GM12878 (cell line): ENCODE results near the gene CDH10. TPM values are rescaled to one million over a fixed set of nuclear protein-coding genes. Genes with fewer than 3 reads are reported as not detected.

ENCODE experiments used
- ATAC-seq: fragments of 200-7000 bp; cut with Tn5 transposase; 3 replicates; pipeline ENCODE4 v1.9.1; 2020; ENCODE audit warnings: mild to moderate bottlenecking, moderate library complexity
- BruUV-seq: library from RNA; stranded (reverse); fragments of 400-500 nt; replicated peaks from 2 replicates; lab custom pipeline; 2021; lab: Mats Ljungman, UMichigan
- CTCF ChIA-PET: fragments of 300-600 bp; sonication (Branson Sonifier 250); formaldehyde crosslinking; extraction: SDS; loops from one replicate; lab custom pipeline; 2021; ENCODE audit warnings: inconsistent platforms; lab: Yijun Ruan, JAX
- POLR2A ChIA-PET: fragments of 350-600 bp; formaldehyde crosslinking; extraction: SDS; loops from one replicate; lab custom pipeline; 2021; ENCODE audit warnings: inconsistent platforms; lab: Charles Lee
- RAD21 ChIA-PET: fragments of 300-600 bp; sonication (Branson Sonifier 250); formaldehyde crosslinking; loops from one replicate; lab custom pipeline; 2023; ENCODE audit warnings: antibody characterized with exemption; ENCODE audit not compliant: unreplicated experiment; lab: Charles Lee
- SMC1A ChIA-PET: fragments of 300-600 bp; sonication (Branson Sonifier 250); formaldehyde crosslinking; loops from one replicate; lab custom pipeline; 2023; ENCODE audit not compliant: unreplicated experiment, uncharacterized antibody; lab: Charles Lee
- DNase-seq: peaks from one replicate; pipeline ENCODE4 v3.0.0-alpha.2; 2011; ENCODE audit warnings: low read depth, low spot score
- FAIRE-seq: peaks from 3 replicates; lab custom pipeline; 2011; peaks lifted over from hg19 to GRCh38; lab: Jason Lieb, UNC
- H2AFZ ChIP-seq: 2 replicates; pipeline ENCODE4 v1.6.0; 2011; ENCODE audit warnings: low read depth, low read length, control low read depth; ENCODE audit not compliant: control insufficient read depth
- H3K27ac ChIP-seq: 2 replicates; pipeline ENCODE4 v1.5.1; 2011; ENCODE audit warnings: control low read depth; ENCODE audit not compliant: control insufficient read depth, insufficient read depth
- H3K27me3 ChIP-seq, 2 experiments: replicated peaks in 1 of 2; 2 replicates each; pipeline versions ENCODE4 v1.6.0 to v1.6.1; 2011; ENCODE audit warnings: low read length in 1 of 2; ENCODE audit not compliant: control insufficient read depth in 2 of 2, insufficient read depth in 2 of 2
- H3K36me3 ChIP-seq, 2 experiments: 2 replicates each; pipeline ENCODE4 v1.5.1; 2011; ENCODE audit warnings: low read length in 1 of 2; ENCODE audit not compliant: control insufficient read depth in 2 of 2, insufficient read depth in 2 of 2
- H3K4me1 ChIP-seq: 2 replicates; pipeline ENCODE4 v1.6.1; 2011; ENCODE audit warnings: mild to moderate bottlenecking, low read length, moderate library complexity, mixed read lengths; ENCODE audit not compliant: control insufficient read depth, insufficient read depth
- H3K4me2 ChIP-seq: 2 replicates; pipeline ENCODE4 v1.6.0; 2011; ENCODE audit warnings: control low read depth; ENCODE audit not compliant: control insufficient read depth, insufficient read depth
- H3K4me3 ChIP-seq: fragments of 200-600 bp; sonication (generic); 2 replicates; pipeline ENCODE4 v1.5.1; 2016
- H3K79me2 ChIP-seq: 2 replicates; pipeline ENCODE4 v1.6.0; 2011; ENCODE audit warnings: low read length; ENCODE audit not compliant: control insufficient read depth, insufficient read depth
- H3K9ac ChIP-seq: 2 replicates; pipeline ENCODE4 v1.8.0; 2011; ENCODE audit warnings: low read length, control low read depth, mixed read lengths; ENCODE audit not compliant: control insufficient read depth, insufficient read depth
- H3K9me3 ChIP-seq: replicated peaks from 3 replicates; pipeline ENCODE4 v1.5.1; 2011; ENCODE audit warnings: mild to moderate bottlenecking, low read length; ENCODE audit not compliant: control insufficient read depth, insufficient read depth
- H4K20me1 ChIP-seq: 2 replicates; pipeline ENCODE4 v1.6.0; 2011; ENCODE audit not compliant: control insufficient read depth, insufficient read depth
- DPF2 ChIP-seq: fragments of 450-650 bp; IDR thresholded peaks from 2 replicates; pipeline ENCODE4 v1.6.1; 2017; ENCODE audit warnings: mild to moderate bottlenecking
- RBBP5 ChIP-seq: fragments of 200-600 bp; sonication (generic); conservative IDR thresholded peaks from 2 replicates; pipeline ENCODE4 v1.6.1; 2016
- ZBED1 ChIP-seq: IDR thresholded peaks from 2 replicates; pipeline ENCODE4 v1.6.1; 2016; ENCODE audit warnings: borderline replicate concordance
- in situ Hi-C: fragments of 300-500 bp; cut with MboI; formaldehyde crosslinking; loops from 9 replicates; pipeline ENCODE4 v1.14.3; 2018; ENCODE audit warnings: mixed read lengths
- intact Hi-C: fragments of 100-400 bp; cut with micrococcal nuclease; formaldehyde crosslinking; loops from one replicate; pipeline ENCODE4 v1.14.2; 2022; ENCODE audit not compliant: unreplicated experiment
- polyA plus RNA-seq, 11 experiments: library from polyadenylated mRNA; depleted of rRNA in 4 of 11; unstranded in 6 of 11; stranded (reverse) in 5 of 11; fragments of >200 nt; fragmentation: Nextera tagmentation in 4 of 11; fragmentation: Illumina TruSeq in 1 of 11; extraction: Ambion mirVana in 4 of 11; extraction: Trizol in 1 of 11; gene quantifications; 1 replicate in 1 of 11; 2 replicates in 10 of 11; pipeline versions ENCODE4 v1.2.1 to v1.2.3, GENCODE V29; 2011 to 2016; ENCODE audit warnings: inconsistent platforms in 2 of 11, missing spikeins in 2 of 11, low read depth in 1 of 11
- total RNA-seq, 4 experiments: library from RNA; depleted of rRNA in 3 of 4; stranded (reverse); fragments of >200 nt in 3 of 4; fragmentation: Illumina TruSeq in 1 of 4; extraction: Trizol in 1 of 4; gene quantifications; 2 replicates each; pipeline versions ENCODE4 v1.2.1 to v1.2.3, GENCODE V29; 2013 to 2021
- TF ChIP-seq, protein P1 (sequence below): fragments of 450-650 bp; formaldehyde crosslinking; IDR thresholded peaks from 2 replicates; pipeline ENCODE4 v1.4.0; 2020; ENCODE audit warnings: mild to moderate bottlenecking, moderate library complexity
- TF ChIP-seq, protein P2 (sequence below): fragments of 450-650 bp; formaldehyde crosslinking; IDR thresholded peaks from 2 replicates; pipeline ENCODE4 v1.4.0; 2022; ENCODE audit warnings: mild to moderate bottlenecking, moderate library complexity

Gene CDH10
- total and polyA plus RNA-seq, 10 of the 15 experiments (the other 5 are each of a cell fraction or from before 2014, with no cell fraction given) = 0.04 to 0.05 TPM; not detected in 8

DNA sequence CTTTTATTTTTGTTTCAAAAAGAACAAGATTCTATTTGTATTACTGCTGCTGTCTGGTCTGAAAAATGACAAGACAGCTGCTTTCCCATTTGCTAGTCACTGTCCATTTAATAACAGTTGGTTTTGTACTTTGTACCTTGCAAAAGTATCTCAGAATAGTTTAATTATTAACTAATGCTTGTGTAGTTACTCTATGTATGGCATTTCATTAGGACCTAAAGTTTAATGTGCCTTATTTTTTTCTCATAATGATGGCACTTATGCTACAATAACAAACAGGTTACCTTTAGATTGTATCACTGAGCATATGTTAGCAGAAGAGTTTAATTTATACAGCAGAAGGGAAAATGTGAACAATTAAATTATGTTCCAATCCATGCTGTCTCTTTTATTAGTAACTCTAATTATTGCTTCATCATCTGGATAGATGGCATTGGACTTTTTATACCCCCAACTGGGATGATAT, 134.2 kb downstream of the CDH10 start:
- DNase-seq (no peak), FAIRE-seq (no peak), ATAC-seq (no peak)
- Histone ChIP-seq H3K9me3 (no peaks in the 10 kb centered on the region), H2AFZ (no peak overlapping the region), H3K79me2 (no peaks in the 10 kb centered on the region), H3K4me3 (no peak overlapping the region), H3K27ac (no peak overlapping the region), H3K4me2 (no peak overlapping the region), H3K4me1 (no peaks in the 10 kb centered on the region), H3K36me3 (no peaks in the 10 kb centered on the region)
- no TSS peak for BruUV-seq
- intact Hi-C loops = no loop called here
- RAD21 ChIA-PET = interaction anchor here (1.7 kb wide), 1 partner anchor 9 kb away, joined by 4 read pairs; no protein-coding TSS in a partner anchor
- in situ Hi-C loops = no loop called here
- TF ChIP-seq, protein P1, sequence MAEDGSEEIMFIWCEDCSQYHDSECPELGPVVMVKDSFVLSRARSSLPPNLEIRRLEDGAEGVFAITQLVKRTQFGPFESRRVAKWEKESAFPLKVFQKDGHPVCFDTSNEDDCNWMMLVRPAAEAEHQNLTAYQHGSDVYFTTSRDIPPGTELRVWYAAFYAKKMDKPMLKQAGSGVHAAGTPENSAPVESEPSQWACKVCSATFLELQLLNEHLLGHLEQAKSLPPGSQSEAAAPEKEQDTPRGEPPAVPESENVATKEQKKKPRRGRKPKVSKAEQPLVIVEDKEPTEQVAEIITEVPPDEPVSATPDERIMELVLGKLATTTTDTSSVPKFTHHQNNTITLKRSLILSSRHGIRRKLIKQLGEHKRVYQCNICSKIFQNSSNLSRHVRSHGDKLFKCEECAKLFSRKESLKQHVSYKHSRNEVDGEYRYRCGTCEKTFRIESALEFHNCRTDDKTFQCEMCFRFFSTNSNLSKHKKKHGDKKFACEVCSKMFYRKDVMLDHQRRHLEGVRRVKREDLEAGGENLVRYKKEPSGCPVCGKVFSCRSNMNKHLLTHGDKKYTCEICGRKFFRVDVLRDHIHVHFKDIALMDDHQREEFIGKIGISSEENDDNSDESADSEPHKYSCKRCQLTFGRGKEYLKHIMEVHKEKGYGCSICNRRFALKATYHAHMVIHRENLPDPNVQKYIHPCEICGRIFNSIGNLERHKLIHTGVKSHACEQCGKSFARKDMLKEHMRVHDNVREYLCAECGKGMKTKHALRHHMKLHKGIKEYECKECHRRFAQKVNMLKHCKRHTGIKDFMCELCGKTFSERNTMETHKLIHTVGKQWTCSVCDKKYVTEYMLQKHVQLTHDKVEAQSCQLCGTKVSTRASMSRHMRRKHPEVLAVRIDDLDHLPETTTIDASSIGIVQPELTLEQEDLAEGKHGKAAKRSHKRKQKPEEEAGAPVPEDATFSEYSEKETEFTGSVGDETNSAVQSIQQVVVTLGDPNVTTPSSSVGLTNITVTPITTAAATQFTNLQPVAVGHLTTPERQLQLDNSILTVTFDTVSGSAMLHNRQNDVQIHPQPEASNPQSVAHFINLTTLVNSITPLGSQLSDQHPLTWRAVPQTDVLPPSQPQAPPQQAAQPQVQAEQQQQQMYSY (CRISPR knock-in tag) = no peak
- TF ChIP-seq, protein P2, sequence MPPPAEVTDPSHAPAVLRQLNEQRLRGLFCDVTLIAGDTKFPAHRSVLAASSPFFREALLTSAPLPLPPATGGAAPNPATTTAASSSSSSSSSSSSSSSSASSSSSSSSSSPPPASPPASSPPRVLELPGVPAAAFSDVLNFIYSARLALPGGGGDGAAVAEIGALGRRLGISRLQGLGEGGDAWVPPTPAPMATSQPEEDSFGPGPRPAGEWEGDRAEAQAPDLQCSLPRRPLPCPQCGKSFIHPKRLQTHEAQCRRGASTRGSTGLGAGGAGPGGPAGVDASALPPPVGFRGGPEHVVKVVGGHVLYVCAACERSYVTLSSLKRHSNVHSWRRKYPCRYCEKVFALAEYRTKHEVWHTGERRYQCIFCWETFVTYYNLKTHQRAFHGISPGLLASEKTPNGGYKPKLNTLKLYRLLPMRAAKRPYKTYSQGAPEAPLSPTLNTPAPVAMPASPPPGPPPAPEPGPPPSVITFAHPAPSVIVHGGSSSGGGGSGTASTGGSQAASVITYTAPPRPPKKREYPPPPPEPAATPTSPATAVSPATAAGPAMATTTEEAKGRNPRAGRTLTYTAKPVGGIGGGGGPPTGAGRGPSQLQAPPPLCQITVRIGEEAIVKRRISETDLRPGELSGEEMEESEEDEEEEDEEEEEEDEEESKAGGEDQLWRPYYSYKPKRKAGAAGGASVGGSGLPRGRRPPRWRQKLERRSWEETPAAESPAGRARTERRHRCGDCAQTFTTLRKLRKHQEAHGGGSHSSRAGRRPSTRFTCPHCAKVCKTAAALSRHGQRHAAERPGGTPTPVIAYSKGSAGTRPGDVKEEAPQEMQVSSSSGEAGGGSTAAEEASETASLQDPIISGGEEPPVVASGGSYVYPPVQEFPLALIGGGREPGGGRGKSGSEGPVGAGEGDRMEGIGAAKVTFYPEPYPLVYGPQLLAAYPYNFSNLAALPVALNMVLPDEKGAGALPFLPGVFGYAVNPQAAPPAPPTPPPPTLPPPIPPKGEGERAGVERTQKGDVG (CRISPR knock-in tag) = no peak
- TF ChIP-seq DPF2 = no peak
- no peak for TF ChIP-seq RBBP5
- TF ChIP-seq ZBED1 = no peak
- TF ChIP-seq, all 136 proteins: peak for 0
- no peaks in the 10 kb centered on the region for H3K27me3 ChIP-seq
- ChIA-PET CTCF (no interaction called here), SMC1A (no interaction called here), POLR2A (no interaction called here)
- H3K9ac ChIP-seq = no peak overlapping the region
- no peaks in the 10 kb centered on the region for H4K20me1 ChIP-seq
